ENCODE measurements around the gene NECTIN4.

Gene NECTIN4

GRCh38 chr1:161128591-161129420 is 39.4 kb upstream of the NECTIN4 start:
- Histone ChIP-seq H2BK5ac (ENCODE audit: low read depth, low read length, poor library complexity, severe bottlenecking) (no peak overlapping the region), H4K8ac (ENCODE audit: low read length) (no peak overlapping the region), H3K4me2 (ENCODE audit: low read length, poor library complexity, severe bottlenecking) (no peak overlapping the region), H3K23ac (ENCODE audit: low read length in 2 of 2) (no peak overlapping the region), H2BK15ac (ENCODE audit: low read depth, poor library complexity, severe bottlenecking) (no peak overlapping the region), H3K4me3 (ENCODE audit: insufficient read depth in 1 of 2, low read depth in 1 of 2, low read length in 2 of 2) (no peak overlapping the region), H2BK12ac (ENCODE audit: low read length in 2 of 2) (no peak overlapping the region), H3K36me3 (ENCODE audit: control insufficient read depth in 1 of 2, insufficient read depth in 2 of 2, low read depth in 1 of 2, low read length in 2 of 2) (peaks cover 15 to 61% of the 10 kb centered on the region in 2 experiments), H3K14ac (ENCODE audit: low read length in 2 of 2) (no peak overlapping the region), H3K9ac (ENCODE audit: low read length) (no peak overlapping the region), H3K4me1 (ENCODE audit: control insufficient read depth, insufficient read depth, low read depth, low read length) (peaks cover 1% of the 10 kb centered on the region), H4K91ac (ENCODE audit: low read length) (no peak overlapping the region), H2AFZ (ENCODE audit: low read depth, low read length) (no peak overlapping the region), H3K27ac (ENCODE audit: low read length, poor library complexity, severe bottlenecking) (no peak overlapping the region), H2AK5ac (ENCODE audit: low read length, severe bottlenecking) (no peak overlapping the region), H2BK120ac (ENCODE audit: low read depth, low read length) (no peak overlapping the region), H3K9me3 (ENCODE audit: control insufficient read depth, low read length) (no peaks in the 10 kb centered on the region), H3K18ac (ENCODE audit: low read depth in 1 of 2, low read length in 2 of 2) (no peak overlapping the region), H3K27me3 (ENCODE audit: control insufficient read depth in 1 of 2, insufficient read depth in 1 of 2, low read length in 2 of 2) (no peaks in the 10 kb centered on the region), H3K79me1 (replicated peaks; ENCODE audit: low read length, poor library complexity, severe bottlenecking) (peaks cover 17% of the 10 kb centered on the region), H3K4ac (ENCODE audit: low read depth in 1 of 2, low read length in 2 of 2) (no peak overlapping the region)
- 100% methylated on average over 4 of the region's 4 CpGs for WGBS
- no peak for DNase-seq

- no peak overlapping the region for H3K23ac ChIP-seq (ENCODE audit: low read length in 2 of 2)
- no peaks in the 10 kb centered on the region for H3K9me3 ChIP-seq (ENCODE audit: control insufficient read depth, low read length)
- H2BK12ac ChIP-seq (ENCODE audit: low read length in 2 of 2) = no peak overlapping the region
- H4K91ac ChIP-seq (ENCODE audit: low read length) = no peak overlapping the region
- no peak overlapping the region for H2AFZ ChIP-seq (ENCODE audit: low read depth, low read length)
- H3K4me2 ChIP-seq (ENCODE audit: low read length, poor library complexity, severe bottlenecking) = no peak overlapping the region
- WGBS = 100% methylated on average over 1 of the region's 2 CpGs
- H2BK15ac ChIP-seq (ENCODE audit: low read depth, poor library complexity, severe bottlenecking) = no peak overlapping the region
- H4K8ac ChIP-seq (ENCODE audit: low read length) = no peak overlapping the region
- no peak overlapping the region for H3K4me3 ChIP-seq (ENCODE audit: insufficient read depth in 1 of 2, low read depth in 1 of 2, low read length in 2 of 2)
- peaks cover 1% of the 10 kb centered on the region for H3K4me1 ChIP-seq (ENCODE audit: control insufficient read depth, insufficient read depth, low read depth, low read length)
- peaks cover 27 to 71% of the 10 kb centered on the region in 2 experiments for H3K36me3 ChIP-seq (ENCODE audit: control insufficient read depth in 1 of 2, insufficient read depth in 2 of 2, low read depth in 1 of 2, low read length in 2 of 2)
- H3K27ac ChIP-seq (ENCODE audit: low read length, poor library complexity, severe bottlenecking) = no peak overlapping the region
- no peak overlapping the region for H3K18ac ChIP-seq (ENCODE audit: low read depth in 1 of 2, low read length in 2 of 2)
- H3K4ac ChIP-seq (ENCODE audit: low read depth in 1 of 2, low read length in 2 of 2) = no peak overlapping the region
- H3K9ac ChIP-seq (ENCODE audit: low read length) = no peak overlapping the region
- no peaks in the 10 kb centered on the region for H3K27me3 ChIP-seq (ENCODE audit: control insufficient read depth in 1 of 2, insufficient read depth in 1 of 2, low read length in 2 of 2)
- no peak for DNase-seq
- no peak overlapping the region for H2AK5ac ChIP-seq (ENCODE audit: low read length, severe bottlenecking)
- no peak overlapping the region for H2BK5ac ChIP-seq (ENCODE audit: low read depth, low read length, poor library complexity, severe bottlenecking)
- no peak overlapping the region for H2BK120ac ChIP-seq (ENCODE audit: low read depth, low read length)
- no peak overlapping the region for H3K14ac ChIP-seq (ENCODE audit: low read length in 2 of 2)
- H3K79me1 ChIP-seq (replicated peaks; ENCODE audit: low read length, poor library complexity, severe bottlenecking) = peaks cover 22% of the 10 kb centered on the region
Measured at GRCh38 chr1:161127649-161128048, 38.3 kb upstream of the NECTIN4 start.

- Histone ChIP-seq H4K91ac (ENCODE audit: low read length) (no peak overlapping the region), H2AK5ac (ENCODE audit: low read length, severe bottlenecking) (no peak overlapping the region), H3K79me1 (replicated peaks; ENCODE audit: low read length, poor library complexity, severe bottlenecking) (peaks cover 27% of the 10 kb centered on the region), H3K9ac (ENCODE audit: low read length) (no peak overlapping the region), H3K27ac (ENCODE audit: low read length, poor library complexity, severe bottlenecking) (no peak overlapping the region), H3K18ac (ENCODE audit: low read depth in 1 of 2, low read length in 2 of 2) (no peak overlapping the region), H3K27me3 (ENCODE audit: control insufficient read depth in 1 of 2, insufficient read depth in 1 of 2, low read length in 2 of 2) (no peaks in the 10 kb centered on the region), H2BK15ac (ENCODE audit: low read depth, poor library complexity, severe bottlenecking) (no peak overlapping the region), H2AFZ (ENCODE audit: low read depth, low read length) (no peak overlapping the region), H4K8ac (ENCODE audit: low read length) (no peak overlapping the region), H3K9me3 (ENCODE audit: control insufficient read depth, low read length) (no peaks in the 10 kb centered on the region), H3K4me2 (ENCODE audit: low read length, poor library complexity, severe bottlenecking) (no peak overlapping the region), H3K23ac (ENCODE audit: low read length in 2 of 2) (no peak overlapping the region), H3K4ac (ENCODE audit: low read depth in 1 of 2, low read length in 2 of 2) (no peak overlapping the region), H3K4me3 (ENCODE audit: insufficient read depth in 1 of 2, low read depth in 1 of 2, low read length in 2 of 2) (no peak overlapping the region), H2BK12ac (ENCODE audit: low read length in 2 of 2) (no peak overlapping the region), H3K36me3 (ENCODE audit: control insufficient read depth in 1 of 2, insufficient read depth in 2 of 2, low read depth in 1 of 2, low read length in 2 of 2) (peaks cover 47 to 79% of the 10 kb centered on the region in 2 experiments), H2BK120ac (ENCODE audit: low read depth, low read length) (no peak overlapping the region), H3K14ac (ENCODE audit: low read length in 2 of 2) (no peak overlapping the region), H2BK5ac (ENCODE audit: low read depth, low read length, poor library complexity, severe bottlenecking) (no peak overlapping the region), H3K4me1 (ENCODE audit: control insufficient read depth, insufficient read depth, low read depth, low read length) (peaks cover 15% of the 10 kb centered on the region)
- no peak for DNase-seq
- WGBS = 94% methylated on average over 6 of the region's 6 CpGs
Measured at GRCh38 chr1:161122967-161123366, 33.6 kb upstream of the NECTIN4 start.

GRCh38 chr1:161121834-161122233 is 32.5 kb upstream of the NECTIN4 start:
- H2AK5ac ChIP-seq (ENCODE audit: low read length, severe bottlenecking) = no peak overlapping the region
- no peak overlapping the region for H4K91ac ChIP-seq (ENCODE audit: low read length)
- peaks cover 17% of the 10 kb centered on the region for H3K4me1 ChIP-seq (ENCODE audit: control insufficient read depth, insufficient read depth, low read depth, low read length)
- no peak overlapping the region for H3K23ac ChIP-seq (ENCODE audit: low read length in 2 of 2)
- H2BK15ac ChIP-seq (ENCODE audit: low read depth, poor library complexity, severe bottlenecking) = no peak overlapping the region
- no peak overlapping the region for H3K9ac ChIP-seq (ENCODE audit: low read length)
- peaks cover 26% of the 10 kb centered on the region for H3K79me1 ChIP-seq (replicated peaks; ENCODE audit: low read length, poor library complexity, severe bottlenecking)
- WGBS = over 99% methylated on average over 3 of the region's 4 CpGs
- no peak overlapping the region for H3K4ac ChIP-seq (ENCODE audit: low read depth in 1 of 2, low read length in 2 of 2)
- no peak overlapping the region for H2BK12ac ChIP-seq (ENCODE audit: low read length in 2 of 2)
- H3K27ac ChIP-seq (ENCODE audit: low read length, poor library complexity, severe bottlenecking) = no peak overlapping the region
- no peak overlapping the region for H3K4me3 ChIP-seq (ENCODE audit: insufficient read depth in 1 of 2, low read depth in 1 of 2, low read length in 2 of 2)
- no peaks in the 10 kb centered on the region for H3K9me3 ChIP-seq (ENCODE audit: control insufficient read depth, low read length)
- H3K27me3 ChIP-seq (ENCODE audit: control insufficient read depth in 1 of 2, insufficient read depth in 1 of 2, low read length in 2 of 2) = no peaks in the 10 kb centered on the region
- H3K14ac ChIP-seq (ENCODE audit: low read length in 2 of 2) = no peak overlapping the region
- H2AFZ ChIP-seq (ENCODE audit: low read depth, low read length) = no peak overlapping the region
- H4K8ac ChIP-seq (ENCODE audit: low read length) = no peak overlapping the region
- no peak overlapping the region for H2BK5ac ChIP-seq (ENCODE audit: low read depth, low read length, poor library complexity, severe bottlenecking)
- no peak for DNase-seq
- H3K36me3 ChIP-seq (ENCODE audit: control insufficient read depth in 1 of 2, insufficient read depth in 2 of 2, low read depth in 1 of 2, low read length in 2 of 2) = peaks cover 47 to 67% of the 10 kb centered on the region in 2 experiments
- no peak overlapping the region for H3K4me2 ChIP-seq (ENCODE audit: low read length, poor library complexity, severe bottlenecking)
- H2BK120ac ChIP-seq (ENCODE audit: low read depth, low read length) = no peak overlapping the region
- H3K18ac ChIP-seq (ENCODE audit: low read depth in 1 of 2, low read length in 2 of 2) = no peak overlapping the region
